Retinal pigment epithelial cell (primary cell): Measurements from ENCODE around the gene PSMC2.

Experiments
- DNase-seq: peaks from one replicate; pipeline ENCODE4 v3.0.0-alpha.2; 2010; ENCODE audit warnings: low read depth
- H3K4me3 ChIP-seq: 2 replicates; pipeline ENCODE4 v1.5.1; 2011; ENCODE audit warnings: mild to moderate bottlenecking, low read length, control low read depth, moderate library complexity
- CTCF ChIP-seq: conservative IDR thresholded peaks from 2 replicates; pipeline ENCODE4 v1.5.1; 2011; ENCODE audit warnings: low read depth, low read length, control low read depth, inconsistent platforms

PSMC2 gene

GRCh38 chr7:103388469-103389140 is 41.2 kb downstream of the PSMC2 start:
- no peak for TF ChIP-seq CTCF
- DNase-seq, result no peak
- H3K4me3 ChIP-seq, result no peak overlapping the region

GRCh38 chr7:103389263-103389662 is 41.8 kb downstream of the PSMC2 start:
- DNase-seq, result no peak
- H3K4me3 ChIP-seq, result no peak overlapping the region
- TF ChIP-seq CTCF, result no peak

- H3K4me3 ChIP-seq, result no peak overlapping the region
- no peak for TF ChIP-seq CTCF
- DNase-seq, result no peak
Measured at GRCh38 chr7:103391150-103391549, 43.7 kb downstream of the PSMC2 start.

- no peak overlapping the region for H3K4me3 ChIP-seq
- no peak for TF ChIP-seq CTCF
- DNase-seq, result no peak
Measured at GRCh38 chr7:103391976-103392375, 44.5 kb downstream of the PSMC2 start.

GRCh38 chr7:103394566-103394965 is 47.1 kb downstream of the PSMC2 start:
- DNase-seq, result no peak
- H3K4me3 ChIP-seq, result no peak overlapping the region
- no peak for TF ChIP-seq CTCF

GRCh38 chr7:103395071-103395470 is 47.6 kb downstream of the PSMC2 start:
- no peak for TF ChIP-seq CTCF

GRCh38 chr7:103396471-103396870 is 49.0 kb downstream of the PSMC2 start:
- no peak for TF ChIP-seq CTCF
- DNase-seq, result no peak
- no peak overlapping the region for H3K4me3 ChIP-seq

More at GRCh38 chr7:103395071-103395470, 47.6 kb downstream of the PSMC2 start:
- no peak overlapping the region for H3K4me3 ChIP-seq
- no peak for DNase-seq
